Testis (tissue), 3 donors: Measurements from ENCODE around the gene GJD4. TPM values are rescaled to one million over a fixed set of nuclear protein-coding genes. Genes with fewer than 3 reads are reported as not detected.

ENCODE experiments used
- DNase-seq: peaks from one replicate; pipeline ENCODE4 v3.0.0-alpha.2; 2019
- H3K27ac ChIP-seq, 2 donors: fragments of 200-600 bp; sonication (generic); one replicate each; pipeline ENCODE4 v1.5.1; 2019
- H3K27me3 ChIP-seq: fragments of 200-600 bp; sonication (generic); one replicate; pipeline ENCODE4 v1.5.1; 2019
- H3K36me3 ChIP-seq: fragments of 200-600 bp; sonication (generic); one replicate; pipeline ENCODE4 v1.5.1; 2017; ENCODE audit warnings: low read depth; ENCODE audit errors: missing control alignments
- H3K4me1 ChIP-seq: fragments of 200-600 bp; sonication (generic); one replicate; pipeline ENCODE4 v1.5.1; 2019
- H3K4me3 ChIP-seq, 2 donors: fragments of 200-600 bp; sonication (generic); one replicate each; pipeline ENCODE4 v1.5.1; 2017 to 2019
- H3K9me3 ChIP-seq: fragments of 200-600 bp; sonication (generic); one replicate; pipeline ENCODE4 v1.5.1; 2017
- CTCF ChIP-seq, 3 experiments: fragments of 450-650 bp in 2 of 3; fragments of 200-600 bp in 1 of 3; sonication (generic) in 1 of 3; IDR thresholded peaks; one replicate each; pipeline ENCODE4 v1.5.1; 2016 to 2019; ENCODE audit warnings: antibody characterized with exemption in 3 of 3, mild to moderate bottlenecking in 2 of 3, moderate library complexity in 1 of 3
- POLR2A ChIP-seq: fragments of 450-650 bp; IDR thresholded peaks from one replicate; pipeline ENCODE4 v1.6.1; 2017; ENCODE audit warnings: antibody characterized with exemption, mild to moderate bottlenecking, moderate library complexity
- WGBS, 2 donors: methylation state at CpG; one replicate each; pipeline ENCODE4 v1.1.5; 2018; 5-methylcytosine and 5-hydroxymethylcytosine counted together
- intact Hi-C: fragments of 100-400 bp; cut with DNase I; formaldehyde crosslinking; loops from one replicate; pipeline ENCODE4 v1.15.1; 2023; ENCODE audit warnings: low total_unique reads
- polyA plus RNA-seq: library from polyadenylated mRNA; stranded (reverse); fragments of 350-450 nt; fragmentation: Illumina TruSeq; extraction: RNeasy Lipid Tissue Mini Kit (QIAGEN cat#74804); gene quantifications from one replicate; pipeline ENCODE4 v1.2.3, GENCODE V29; 2014; ENCODE audit warnings: low read depth, low replicate concordance; ENCODE audit not compliant: insufficient read depth
- total RNA-seq, 2 donors: library from RNA; depleted of rRNA; stranded (reverse); fragments of >200 nt; gene quantifications; one replicate each; pipeline ENCODE4 v1.2.3, GENCODE V29; 2016

Gene GJD4
- total and polyA plus RNA-seq, 3 donors from 2014 or later = 0.31 TPM; not detected in 2

- DNase-seq = no peak
- H3K27me3 ChIP-seq = no peaks in the 10 kb centered on the region
These were observed 7.4 kb downstream of the GJD4 start for GRCh38 chr10:35612385-35613106.

DNA sequence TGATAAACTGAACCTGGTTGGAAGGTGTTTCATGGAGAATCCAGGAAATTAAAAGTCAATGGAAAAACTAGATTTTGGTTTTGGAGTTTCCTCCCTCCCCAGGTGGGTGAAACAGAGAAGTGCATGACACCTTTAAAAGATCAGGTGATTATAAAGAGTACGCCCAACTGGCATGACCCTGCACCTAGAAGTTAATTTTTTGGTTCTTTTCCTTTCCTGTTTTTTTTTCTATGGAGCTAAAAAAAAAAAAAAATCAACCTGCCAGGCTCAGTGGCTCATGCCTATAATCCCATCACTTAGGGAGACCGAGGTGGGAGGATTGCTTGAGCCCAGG, 7.9 kb downstream of the GJD4 start:
- 84 to 90% methylated on average over 2 of the region's 2 CpGs for WGBS, 2 donors
- intact Hi-C loops = no loop called here

More at GRCh38 chr10:35612385-35613106, 7.4 kb downstream of the GJD4 start:
- TF ChIP-seq CTCF (IDR thresholded peaks at IDR 0.05) (no peak), POLR2A (no peak)
- Histone ChIP-seq H3K9me3 (no peaks in the 10 kb centered on the region), H3K4me1 (no peaks in the 10 kb centered on the region), H3K36me3 (no peaks in the 10 kb centered on the region), H3K4me3 (no peak overlapping the region), H3K27ac (no peak overlapping the region)
- intact Hi-C loops = no loop called here
- WGBS, 2 donors = 64 to 73% methylated on average over 6 of the region's 6 CpGs

DNA sequence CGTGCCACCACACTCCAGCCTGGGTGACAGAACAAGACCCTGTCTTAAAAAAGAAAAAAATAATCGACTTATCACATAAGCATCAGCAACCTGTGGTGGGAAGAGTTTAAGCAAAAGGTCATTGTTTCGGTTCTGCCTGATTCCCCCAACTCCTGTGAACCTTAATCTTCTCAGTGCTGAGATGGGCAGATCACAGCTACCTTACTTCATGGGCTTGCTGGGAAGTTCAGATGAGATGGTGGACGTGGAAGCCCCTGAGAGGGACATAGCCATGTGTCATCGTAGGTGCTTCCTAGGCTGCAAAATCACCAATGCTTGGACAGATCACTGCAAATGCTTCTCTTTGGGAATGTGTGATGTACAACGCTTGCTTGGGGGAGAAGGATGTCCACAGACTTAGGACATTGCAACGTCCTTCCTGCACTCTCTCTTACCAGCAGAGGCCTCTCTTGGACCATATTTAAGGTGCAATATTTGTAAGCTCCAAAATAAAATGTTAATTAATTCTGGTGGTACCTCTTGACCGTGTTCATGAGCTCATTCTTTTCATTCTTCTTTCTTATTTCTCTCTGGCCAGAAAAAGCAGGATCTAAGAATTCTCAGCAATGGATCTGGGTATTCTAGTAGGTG, 8.6 kb downstream of the GJD4 start:
- H3K9me3 ChIP-seq = no peaks in the 10 kb centered on the region
- H3K27ac ChIP-seq = no peak overlapping the region
- H3K36me3 ChIP-seq = no peaks in the 10 kb centered on the region
- no peaks in the 10 kb centered on the region for H3K4me1 ChIP-seq
- no peak overlapping the region for H3K4me3 ChIP-seq
- H3K27me3 ChIP-seq = no peaks in the 10 kb centered on the region
- intact Hi-C loops = no loop called here
- no peak for TF ChIP-seq POLR2A
- TF ChIP-seq CTCF (IDR thresholded peaks at IDR 0.05) = no peak
- no peak for DNase-seq
- 69 to 72% methylated on average over 6 to 8 of the region's 8 CpGs for WGBS, 2 donors

More for the DNA sequence above, 7.9 kb downstream of the GJD4 start:
- no peak overlapping the region for H3K27ac ChIP-seq
- H3K4me3 ChIP-seq = no peak overlapping the region
- DNase-seq = no peak
- H3K9me3 ChIP-seq = no peaks in the 10 kb centered on the region
- no peak for TF ChIP-seq CTCF (IDR thresholded peaks at IDR 0.05)
- no peak for TF ChIP-seq POLR2A
- H3K27me3 ChIP-seq = no peaks in the 10 kb centered on the region
- H3K4me1 ChIP-seq = no peaks in the 10 kb centered on the region
- H3K36me3 ChIP-seq = no peaks in the 10 kb centered on the region

- Histone ChIP-seq H3K4me1 (no peaks in the 10 kb centered on the region), H3K9me3 (no peaks in the 10 kb centered on the region), H3K36me3 (no peaks in the 10 kb centered on the region), H3K4me3 (no peak overlapping the region), H3K27ac (no peak overlapping the region), H3K27me3 (no peaks in the 10 kb centered on the region)
- 65 to 66% methylated on average over 5 of the region's 5 CpGs for WGBS, 2 donors
- no peak for TF ChIP-seq CTCF (IDR thresholded peaks at IDR 0.05)
- no peak for TF ChIP-seq POLR2A
- intact Hi-C loops = no loop called here
- DNase-seq = no peak
These were observed 9.2 kb downstream of the GJD4 start for GRCh38 chr10:35614312-35614711.
